Stomach (tissue), 4 donors: ENCODE measurements around the gene HEMGN.

Experiments used
- CTCF ChIP-seq, 7 experiments: fragments of 450-650 bp in 4 of 7; fragments of 200-600 bp in 3 of 7; sonication (generic) in 3 of 7; IDR thresholded peaks; one replicate each; pipeline ENCODE4 v1.5.1; 2016 to 2019; ENCODE audit warnings: antibody characterized with exemption in 7 of 7, control low read depth in 2 of 7, mild to moderate bottlenecking in 1 of 7
- POLR2AphosphoS5 ChIP-seq, 3 donors: sonication (generic); formaldehyde crosslinking; IDR thresholded peaks; one replicate each; pipeline ENCODE4 v1.6.1; 2016; ENCODE audit warnings: antibody characterized with exemption in 3 of 3

- TF ChIP-seq POLR2AphosphoS5 (IDR thresholded peaks at IDR 0.05) = no peak
- no peak for TF ChIP-seq CTCF (IDR thresholded peaks at IDR 0.05)
Observed at GRCh38 chr9:97907632-97908031, 30.3 kb downstream of the HEMGN start.
